ENCODE measurements around the gene NAGS.

Gene NAGS

GRCh38 chr17:44011876-44012275 lies 7.5 kb downstream of the NAGS start:
- DNase-seq (ENCODE audit: low spot score): no peak
- WGBS, 2 donors (ENCODE audit: extremely low coverage in 2 of 2, insufficient read length in 2 of 2, insufficient replicate concordance in 1 of 2): no CpG with 5 or more reads among the region's 9 CpGs
- Histone ChIP-seq H3K36me3 (replicated peaks in 1 of 2; ENCODE audit: control insufficient read depth in 2 of 2, insufficient read depth in 2 of 2, low read length in 2 of 2) (peaks cover 5 to 9% of the 10 kb centered on the region in 2 donors), H3K4me1 (ENCODE audit: control insufficient read depth in 2 of 2, insufficient read depth in 1 of 2, low read depth in 1 of 2, low read length in 2 of 2) (peaks cover 10% of the 10 kb centered on the region in 2 donors), H3K9ac (ENCODE audit: low read depth, low read length, poor library complexity) (no peak overlapping the region), H2BK120ac (ENCODE audit: low read depth, low read length) (no peak overlapping the region), H3K4me3 (ENCODE audit: low read length in 2 of 2) (no peak overlapping the region), H3K4me2 (ENCODE audit: insufficient read depth, low read length, poor library complexity, severe bottlenecking) (no peak overlapping the region), H3K27me3 (ENCODE audit: control insufficient read depth in 3 of 3, insufficient read depth in 3 of 3, low read depth in 1 of 3, low read length in 3 of 3) (peaks cover 0 to 10% (median 0%) of the 10 kb centered on the region in 3 experiments), H2BK5ac (ENCODE audit: low read length) (no peak overlapping the region), H2BK12ac (ENCODE audit: low read length) (no peak overlapping the region), H3K23ac (ENCODE audit: low read depth, low read length, poor library complexity) (no peak overlapping the region), H2AFZ (ENCODE audit: low read length) (no peak overlapping the region), H2BK15ac (ENCODE audit: low read length) (no peak overlapping the region), H3K79me1 (ENCODE audit: low read depth, low read length) (peaks cover 2% of the 10 kb centered on the region), H2AK5ac (ENCODE audit: low read depth, low read length) (no peak overlapping the region), H3K14ac (ENCODE audit: low read length) (no peak overlapping the region), H3K9me3 (replicated peaks in 1 of 2; ENCODE audit: control insufficient read depth in 2 of 2, insufficient read depth in 1 of 2, low read depth in 1 of 2, low read length in 2 of 2) (no peaks in the 10 kb centered on the region), H4K8ac (ENCODE audit: low read depth, low read length) (no peak overlapping the region), H3K18ac (ENCODE audit: low read length) (no peak overlapping the region), H4K91ac (ENCODE audit: low read depth, low read length, poor library complexity) (no peak overlapping the region), H3K4ac (ENCODE audit: low read length) (no peak overlapping the region), H3K27ac (replicated peaks; ENCODE audit: low read length) (no peak overlapping the region)

GRCh38 chr17:44012391-44012790 lies 8.0 kb downstream of the NAGS start:
- no peak overlapping the region for H3K18ac ChIP-seq (ENCODE audit: low read length)
- DNase-seq (ENCODE audit: low spot score): no peak
- H2BK12ac ChIP-seq (ENCODE audit: low read length): no peak overlapping the region
- H3K14ac ChIP-seq (ENCODE audit: low read length): no peak overlapping the region
- no peak overlapping the region for H3K4me2 ChIP-seq (ENCODE audit: insufficient read depth, low read length, poor library complexity, severe bottlenecking)
- no peak overlapping the region for H2AFZ ChIP-seq (ENCODE audit: low read length)
- no peak overlapping the region for H2AK5ac ChIP-seq (ENCODE audit: low read depth, low read length)
- H3K4me3 ChIP-seq (ENCODE audit: low read length in 2 of 2): no peak overlapping the region
- H2BK5ac ChIP-seq (ENCODE audit: low read length): no peak overlapping the region
- H4K8ac ChIP-seq (ENCODE audit: low read depth, low read length): no peak overlapping the region
- H3K27ac ChIP-seq (replicated peaks; ENCODE audit: low read length): no peak overlapping the region
- no peak overlapping the region for H2BK120ac ChIP-seq (ENCODE audit: low read depth, low read length)
- no peaks in the 10 kb centered on the region for H3K9me3 ChIP-seq (replicated peaks in 1 of 2; ENCODE audit: control insufficient read depth in 2 of 2, insufficient read depth in 1 of 2, low read depth in 1 of 2, low read length in 2 of 2)
- peaks cover 0 to 10% (median 0%) of the 10 kb centered on the region in 3 experiments for H3K27me3 ChIP-seq (ENCODE audit: control insufficient read depth in 3 of 3, insufficient read depth in 3 of 3, low read depth in 1 of 3, low read length in 3 of 3)
- H3K4me1 ChIP-seq (ENCODE audit: control insufficient read depth in 2 of 2, insufficient read depth in 1 of 2, low read depth in 1 of 2, low read length in 2 of 2): peaks cover 10% of the 10 kb centered on the region in 2 donors
- H3K36me3 ChIP-seq (replicated peaks in 1 of 2; ENCODE audit: control insufficient read depth in 2 of 2, insufficient read depth in 2 of 2, low read length in 2 of 2): peaks cover 5 to 9% of the 10 kb centered on the region in 2 donors
- no peak overlapping the region for H3K23ac ChIP-seq (ENCODE audit: low read depth, low read length, poor library complexity)
- H2BK15ac ChIP-seq (ENCODE audit: low read length): no peak overlapping the region
- H3K79me1 ChIP-seq (ENCODE audit: low read depth, low read length): peaks cover 2% of the 10 kb centered on the region
- WGBS, 2 donors (ENCODE audit: extremely low coverage in 2 of 2, insufficient read length in 2 of 2, insufficient replicate concordance in 1 of 2): no CpG with 5 or more reads among the region's 3 CpGs
- H3K4ac ChIP-seq (ENCODE audit: low read length): no peak overlapping the region
- no peak overlapping the region for H3K9ac ChIP-seq (ENCODE audit: low read depth, low read length, poor library complexity)
- H4K91ac ChIP-seq (ENCODE audit: low read depth, low read length, poor library complexity): no peak overlapping the region

- peaks cover 5 to 9% of the 10 kb centered on the region in 2 donors for H3K36me3 ChIP-seq (replicated peaks in 1 of 2; ENCODE audit: control insufficient read depth in 2 of 2, insufficient read depth in 2 of 2, low read length in 2 of 2)
- H2BK12ac ChIP-seq (ENCODE audit: low read length): no peak overlapping the region
- H2BK120ac ChIP-seq (ENCODE audit: low read depth, low read length): no peak overlapping the region
- peaks cover 0 to 7% (median 0%) of the 10 kb centered on the region in 3 experiments for H3K27me3 ChIP-seq (ENCODE audit: control insufficient read depth in 3 of 3, insufficient read depth in 3 of 3, low read depth in 1 of 3, low read length in 3 of 3)
- H2AFZ ChIP-seq (ENCODE audit: low read length): no peak overlapping the region
- no peak overlapping the region for H3K4me3 ChIP-seq (ENCODE audit: low read length in 2 of 2)
- H3K14ac ChIP-seq (ENCODE audit: low read length): no peak overlapping the region
- H3K27ac ChIP-seq (replicated peaks; ENCODE audit: low read length): no peak overlapping the region
- no peak overlapping the region for H3K4me2 ChIP-seq (ENCODE audit: insufficient read depth, low read length, poor library complexity, severe bottlenecking)
- H3K9ac ChIP-seq (ENCODE audit: low read depth, low read length, poor library complexity): no peak overlapping the region
- no peak overlapping the region for H4K8ac ChIP-seq (ENCODE audit: low read depth, low read length)
- no peaks in the 10 kb centered on the region for H3K9me3 ChIP-seq (replicated peaks in 1 of 2; ENCODE audit: control insufficient read depth in 2 of 2, insufficient read depth in 1 of 2, low read depth in 1 of 2, low read length in 2 of 2)
- no peak overlapping the region for H2BK15ac ChIP-seq (ENCODE audit: low read length)
- H3K4ac ChIP-seq (ENCODE audit: low read length): no peak overlapping the region
- WGBS, 2 donors (ENCODE audit: extremely low coverage in 2 of 2, insufficient read length in 2 of 2, insufficient replicate concordance in 1 of 2): no CpG with 5 or more reads among the region's 14 CpGs
- peak overlapping the region; percentile 10 for H3K23ac ChIP-seq (ENCODE audit: low read depth, low read length, poor library complexity)
- peaks cover 2% of the 10 kb centered on the region for H3K79me1 ChIP-seq (ENCODE audit: low read depth, low read length)
- H3K18ac ChIP-seq (ENCODE audit: low read length): no peak overlapping the region
- H3K4me1 ChIP-seq (ENCODE audit: control insufficient read depth in 2 of 2, insufficient read depth in 1 of 2, low read depth in 1 of 2, low read length in 2 of 2): peaks cover 5 to 7% of the 10 kb centered on the region in 2 donors
- no peak overlapping the region for H4K91ac ChIP-seq (ENCODE audit: low read depth, low read length, poor library complexity)
- DNase-seq (ENCODE audit: low spot score): no peak
- peak overlapping the region; percentile 42 for H2AK5ac ChIP-seq (ENCODE audit: low read depth, low read length)
- H2BK5ac ChIP-seq (ENCODE audit: low read length): no peak overlapping the region
Observed at GRCh38 chr17:44012874-44013273, 8.5 kb downstream of the NAGS start.

- Histone ChIP-seq H3K27ac (replicated peaks; ENCODE audit: low read length) (no peak overlapping the region), H4K91ac (ENCODE audit: low read depth, low read length, poor library complexity) (no peak overlapping the region), H3K79me1 (ENCODE audit: low read depth, low read length) (no peaks in the 10 kb centered on the region), H2BK5ac (ENCODE audit: low read length) (no peak overlapping the region), H3K4ac (ENCODE audit: low read length) (no peak overlapping the region), H2BK120ac (ENCODE audit: low read depth, low read length) (no peak overlapping the region), H2AK5ac (ENCODE audit: low read depth, low read length) (peak overlapping the region; percentile 79), H3K9ac (ENCODE audit: low read depth, low read length, poor library complexity) (peak overlapping the region; percentile 97), H2BK15ac (ENCODE audit: low read length) (no peak overlapping the region), H3K4me3 (ENCODE audit: low read length in 2 of 2) (peak overlapping the region; percentile 76 to 89), H3K23ac (ENCODE audit: low read depth, low read length, poor library complexity) (peak overlapping the region; percentile 29), H2BK12ac (ENCODE audit: low read length) (no peak overlapping the region), H3K14ac (ENCODE audit: low read length) (peak overlapping the region; percentile 56), H3K18ac (ENCODE audit: low read length) (no peak overlapping the region), H3K36me3 (replicated peaks in 1 of 2; ENCODE audit: control insufficient read depth in 2 of 2, insufficient read depth in 2 of 2, low read length in 2 of 2) (peaks cover 5 to 9% of the 10 kb centered on the region in 2 donors), H2AFZ (ENCODE audit: low read length) (peak overlapping the region; percentile 84), H3K9me3 (replicated peaks in 1 of 2; ENCODE audit: control insufficient read depth in 2 of 2, insufficient read depth in 1 of 2, low read depth in 1 of 2, low read length in 2 of 2) (no peaks in the 10 kb centered on the region), H3K27me3 (ENCODE audit: control insufficient read depth in 3 of 3, insufficient read depth in 3 of 3, low read depth in 1 of 3, low read length in 3 of 3) (no peaks in the 10 kb centered on the region), H3K4me2 (ENCODE audit: insufficient read depth, low read length, poor library complexity, severe bottlenecking) (peak overlapping the region; percentile 95), H4K8ac (ENCODE audit: low read depth, low read length) (no peak overlapping the region), H3K4me1 (ENCODE audit: control insufficient read depth in 2 of 2, insufficient read depth in 1 of 2, low read depth in 1 of 2, low read length in 2 of 2) (peaks cover 0 to 5% of the 10 kb centered on the region in 2 donors)
- DNase-seq (ENCODE audit: low spot score): no peak
- WGBS, 2 donors (ENCODE audit: extremely low coverage in 2 of 2, insufficient read length in 2 of 2, insufficient replicate concordance in 1 of 2): no CpG with 5 or more reads among the region's 12 CpGs
Observed at GRCh38 chr17:44014133-44014436, 9.7 kb downstream of the NAGS start.

Measured in neuronal stem cell (in vitro differentiated cells).